ENCODE results near the gene FMO2. TPM values are rescaled to one million over a fixed set of nuclear protein-coding genes. Genes with fewer than 3 reads are reported as not detected.
A peak's percentile ranks its signal among the peaks of the same experiment; 100 is the strongest.

FMO2 gene
- total and polyA plus RNA-seq, 2 of the 8 experiments (the other 6 are each of a cell fraction or from before 2014, with no cell fraction given): not detected

DNA sequence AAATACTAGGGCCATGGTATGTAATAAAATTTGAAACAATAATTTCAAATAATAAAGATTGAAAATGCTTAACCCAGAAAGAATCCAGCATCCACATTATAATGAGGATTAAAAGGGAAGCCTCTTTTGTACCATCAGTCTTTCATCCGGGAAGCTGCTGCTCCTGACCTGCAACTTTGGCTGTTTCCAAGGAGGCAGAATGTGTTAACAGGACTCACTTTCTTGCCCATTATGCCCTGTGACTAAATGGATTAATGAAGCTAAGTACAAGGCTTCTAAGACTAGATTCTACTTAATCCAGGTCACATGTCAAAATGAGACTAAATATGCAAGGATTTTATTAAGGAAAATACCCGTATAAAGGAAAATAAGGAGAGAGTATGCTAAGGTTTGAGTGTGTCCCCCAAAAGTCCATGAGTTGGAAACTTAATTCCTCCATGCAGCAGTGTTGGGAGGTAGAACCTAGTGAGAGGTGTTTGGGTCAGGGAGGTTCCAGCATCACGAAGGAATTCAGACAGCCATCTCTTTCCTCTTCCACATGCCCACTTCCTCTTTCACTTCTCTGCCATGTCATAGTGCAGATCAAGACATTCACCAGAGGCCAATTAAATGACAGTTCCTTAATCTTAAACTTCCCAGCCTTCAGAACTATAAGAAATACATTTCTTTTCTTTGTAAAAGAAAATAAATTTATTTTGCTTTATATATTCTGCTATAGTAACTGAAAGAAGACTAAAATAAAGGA lies 27.7 kb downstream of the FMO2 start:
- Histone ChIP-seq H2BK20ac (ENCODE audit: low read length) (no peak overlapping the region), H3K4me3 (ENCODE audit: extremely low read depth in 1 of 4, insufficient read depth in 2 of 4, low read depth in 3 of 4, low read length in 4 of 4) (no peak overlapping the region), H3K4ac (replicated peaks; ENCODE audit: insufficient read length, low read depth, low read length) (no peak overlapping the region), H3K23ac (ENCODE audit: insufficient read length) (no peak overlapping the region), H2BK12ac (ENCODE audit: low read depth, low read length) (no peak overlapping the region; the same call in 1 of the 2 replicates), H3K27ac (ENCODE audit: low read depth, low read length) (no peak overlapping the region), H2BK120ac (replicated peaks; ENCODE audit: low read depth, low read length) (no peak overlapping the region), H2BK5ac (ENCODE audit: low read depth, low read length) (no peak overlapping the region), H2AFZ (ENCODE audit: low read length) (no peak overlapping the region), H3K4me2 (ENCODE audit: insufficient read depth in 1 of 2, low read depth in 2 of 2, low read length in 2 of 2) (no peak overlapping the region), H3K18ac (ENCODE audit: extremely low read depth, low read length) (no peak overlapping the region), H3K4me1 (replicated peaks in 1 of 4; ENCODE audit: control insufficient read depth in 3 of 4, insufficient read depth in 4 of 4, low read length in 3 of 4) (peaks cover 0 to 14% (median 6%) of the 10 kb centered on the region in 4 experiments; a peak in 3 of 7 replicates), H4K8ac (ENCODE audit: extremely low read depth, insufficient read depth, low read length) (no peak overlapping the region), H3K14ac (ENCODE audit: insufficient read length) (no peak overlapping the region), H4K5ac (ENCODE audit: insufficient read length, low read depth, low read length) (peak overlapping the region; percentile 1), H3K56ac (replicated peaks; ENCODE audit: insufficient read length, low read depth, low read length) (no peak overlapping the region), H2BK15ac (ENCODE audit: low read length) (no peak overlapping the region), H3K9ac (replicated peaks in 1 of 4; ENCODE audit: extremely low read depth in 1 of 4, low read depth in 3 of 4, low read length in 3 of 4) (no peak overlapping the region), H4K20me1 (replicated peaks in 1 of 2; ENCODE audit: control insufficient read depth in 1 of 2, insufficient read depth in 2 of 2, low read length in 2 of 2) (no peaks in the 10 kb centered on the region), H3K79me2 (ENCODE audit: control insufficient read depth in 1 of 2, insufficient read depth in 2 of 2, low read length in 2 of 2) (no peaks in the 10 kb centered on the region), H4K91ac (replicated peaks; ENCODE audit: insufficient read length, low read length) (no peak overlapping the region), H3K23me2 (ENCODE audit: low read depth, low read length) (no peaks in the 10 kb centered on the region), H3K27me3 (replicated peaks in 1 of 4; ENCODE audit: control insufficient read depth in 3 of 4, extremely low read depth in 1 of 4, insufficient read depth in 3 of 4, low read length in 3 of 4) (no peaks in the 10 kb centered on the region), H3K9me3 (ENCODE audit: insufficient read depth in 2 of 2, low read depth in 1 of 2, low read length in 1 of 2) (no peaks in the 10 kb centered on the region), H2AK5ac (ENCODE audit: low read depth, low read length) (no peak overlapping the region), H3K36me3 (ENCODE audit: control insufficient read depth in 2 of 4, insufficient read depth in 4 of 4, low read length in 3 of 4) (peaks cover 0 to 3% (median 0%) of the 10 kb centered on the region in 4 experiments; a peak in 2 of 8 replicates), H3K79me1 (ENCODE audit: low read depth, low read length) (no peaks in the 10 kb centered on the region)
- POLR2A ChIA-PET (ENCODE audit: partially characterized antibody): no interaction called here
- no peak for TF ChIP-seq CREB1 (IDR thresholded peaks at IDR 0.05)
- no peak for TF ChIP-seq TAF1 (IDR thresholded peaks at IDR 0.05; ENCODE audit: low read depth, low read length)
- TF ChIP-seq EZH2 (IDR thresholded peaks at IDR 0.05; ENCODE audit: low read depth, low read length, severe bottlenecking): no peak
- TF ChIP-seq BCL11A (IDR thresholded peaks at IDR 0.05; ENCODE audit: low read depth in 2 of 2, low read length in 2 of 2): no peak
- TF ChIP-seq CHD2 (IDR thresholded peaks at IDR 0.05; ENCODE audit: low read length): no peak
- no peak for TF ChIP-seq HDAC6 (IDR thresholded peaks at IDR 0.05; ENCODE audit: low read depth, low read length)
- TF ChIP-seq, protein P1, sequence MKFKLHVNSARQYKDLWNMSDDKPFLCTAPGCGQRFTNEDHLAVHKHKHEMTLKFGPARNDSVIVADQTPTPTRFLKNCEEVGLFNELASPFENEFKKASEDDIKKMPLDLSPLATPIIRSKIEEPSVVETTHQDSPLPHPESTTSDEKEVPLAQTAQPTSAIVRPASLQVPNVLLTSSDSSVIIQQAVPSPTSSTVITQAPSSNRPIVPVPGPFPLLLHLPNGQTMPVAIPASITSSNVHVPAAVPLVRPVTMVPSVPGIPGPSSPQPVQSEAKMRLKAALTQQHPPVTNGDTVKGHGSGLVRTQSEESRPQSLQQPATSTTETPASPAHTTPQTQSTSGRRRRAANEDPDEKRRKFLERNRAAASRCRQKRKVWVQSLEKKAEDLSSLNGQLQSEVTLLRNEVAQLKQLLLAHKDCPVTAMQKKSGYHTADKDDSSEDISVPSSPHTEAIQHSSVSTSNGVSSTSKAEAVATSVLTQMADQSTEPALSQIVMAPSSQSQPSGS (IDR thresholded peaks at IDR 0.05; ENCODE audit: low read length): no peak
- no peak for FAIRE-seq
- CTCF ChIA-PET (ENCODE audit: partially characterized antibody): interaction anchor here (1.2 to 3.5 kb wide), 6 partner anchors 9 to 33 kb away, joined by 3 to 17 read pairs (median 5); no protein-coding TSS in a partner anchor
- WGBS, 2 experiments (ENCODE audit: extremely low coverage in 1 of 2, insufficient coverage in 1 of 2, insufficient read length in 1 of 2, insufficient replicate concordance in 2 of 2, low coverage in 1 of 2, low lambda C conversion rate in 2 of 2, missing lambda C conversion rate in 1 of 2): 93% methylated on average over 3 of the region's 3 CpGs; no CpG with 5 or more reads in 1 of the 2 experiments
- no peak for DNase-seq (ENCODE audit: low read depth in 1 of 2, low spot score in 2 of 2)

Data from H1 (cell line).